EH (cell line): Measurements from ENCODE around the gene AGBL3.
"Not testable (repeated sequence)": the region's sequence is repeated elsewhere in the genome, so short reads cannot be mapped to it uniquely, and the experiment has no call there.

Source experiments
- DNase-seq: peaks from one replicate; pipeline ENCODE4 v3.0.0-alpha.2; 2015; ENCODE audit warnings: low read depth

Gene AGBL3

DNA sequence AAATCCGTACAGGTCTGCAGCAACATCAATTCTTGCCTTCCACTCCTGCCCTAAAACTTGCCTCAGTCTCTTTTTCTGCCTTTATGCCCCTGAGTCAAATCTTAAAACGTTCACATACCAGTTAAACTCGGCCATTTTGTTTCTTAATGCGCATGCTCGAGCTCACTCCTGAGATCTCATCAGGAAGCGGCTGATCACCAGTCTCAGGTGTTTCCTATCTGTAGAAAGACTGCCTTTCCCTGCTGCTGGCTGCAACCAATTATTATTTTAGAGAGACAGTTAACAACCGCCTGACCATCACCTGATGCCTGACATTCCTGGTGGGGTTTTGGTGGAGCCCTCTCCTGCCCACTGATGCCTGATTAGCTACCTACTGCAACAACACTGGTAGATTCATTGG, 91.3 kb downstream of the AGBL3 start:
- DNase-seq: no peak

DNA sequence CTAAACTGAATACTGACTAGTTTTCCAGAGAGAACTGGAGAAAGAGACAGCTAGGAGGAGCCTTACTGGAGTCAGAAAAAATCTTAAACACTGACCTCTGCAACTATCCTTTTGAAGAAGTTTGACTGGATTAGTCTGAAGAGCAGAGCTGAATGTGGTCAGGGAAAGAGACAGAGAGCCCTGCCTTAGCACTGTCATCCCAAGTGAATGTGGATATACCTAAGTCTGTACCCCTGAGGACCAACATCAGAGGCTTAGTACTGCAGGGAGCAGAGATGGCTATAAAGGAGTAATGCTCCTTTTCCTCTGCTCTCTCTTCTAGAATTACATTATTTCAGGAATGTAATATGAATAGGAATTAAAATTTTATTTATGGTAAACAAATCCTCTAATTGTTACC, 91.7 kb downstream of the AGBL3 start:
- DNase-seq: no peak

DNA sequence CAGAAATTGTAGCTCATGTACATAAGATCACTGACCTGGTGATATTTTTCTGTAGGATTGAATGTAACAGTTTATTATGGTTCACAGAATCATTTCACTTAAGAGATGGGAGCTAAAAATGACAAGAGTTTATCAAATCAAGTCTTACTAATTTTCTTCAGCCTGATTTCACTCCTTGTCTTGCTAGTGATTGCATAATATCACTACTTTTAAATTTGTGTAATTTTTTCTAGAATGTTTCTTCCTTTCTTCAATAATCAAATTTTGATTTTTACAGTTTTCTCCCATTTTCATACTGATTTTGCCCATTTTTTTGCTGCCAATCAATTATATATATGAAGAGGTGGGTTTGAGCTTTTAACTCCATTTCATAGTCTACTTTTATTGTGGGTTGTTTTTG, 92.8 kb downstream of the AGBL3 start:
- no peak for DNase-seq

DNA sequence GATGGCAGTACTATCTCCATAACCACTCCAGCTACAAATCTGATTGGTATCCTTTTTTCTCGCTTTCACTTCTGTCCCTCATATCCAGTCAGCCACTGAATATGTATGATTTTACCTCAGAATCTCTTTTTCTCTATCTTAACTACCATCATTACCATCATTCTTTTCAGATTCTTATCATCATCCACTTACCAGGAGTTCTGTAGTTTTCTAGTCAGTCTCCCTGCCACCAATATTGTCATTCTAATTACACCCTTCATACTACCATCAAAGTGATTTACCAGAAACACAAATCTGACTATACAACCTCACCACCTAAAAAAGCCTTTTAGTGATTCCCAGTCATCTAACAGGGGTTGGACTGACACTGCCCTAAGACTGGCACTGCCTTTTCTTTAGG, 96.7 kb downstream of the AGBL3 start:
- DNase-seq: no peak

GRCh38 chr7:135088566-135088965, 102.3 kb downstream of the AGBL3 start:
- no peak for DNase-seq

DNA sequence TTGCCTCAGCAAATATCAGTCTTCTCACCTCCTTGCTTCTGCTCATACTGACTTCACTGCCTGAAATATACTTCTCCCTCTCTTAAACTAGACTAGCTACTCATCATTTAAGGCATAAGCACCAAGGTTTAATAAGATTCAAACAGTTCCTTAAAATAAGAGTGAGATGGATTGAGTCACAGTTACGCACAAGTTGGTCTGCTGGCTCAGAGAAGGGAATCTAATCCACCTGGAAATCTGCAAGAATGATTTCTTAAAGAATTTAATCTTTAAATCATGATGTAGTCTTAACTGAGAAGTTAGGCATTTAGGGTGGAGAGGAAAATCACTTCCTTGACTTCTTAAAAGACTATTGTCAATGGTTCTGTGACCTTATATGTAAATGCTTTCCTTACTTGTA, 105.4 kb downstream of the AGBL3 start:
- DNase-seq: no peak

DNA sequence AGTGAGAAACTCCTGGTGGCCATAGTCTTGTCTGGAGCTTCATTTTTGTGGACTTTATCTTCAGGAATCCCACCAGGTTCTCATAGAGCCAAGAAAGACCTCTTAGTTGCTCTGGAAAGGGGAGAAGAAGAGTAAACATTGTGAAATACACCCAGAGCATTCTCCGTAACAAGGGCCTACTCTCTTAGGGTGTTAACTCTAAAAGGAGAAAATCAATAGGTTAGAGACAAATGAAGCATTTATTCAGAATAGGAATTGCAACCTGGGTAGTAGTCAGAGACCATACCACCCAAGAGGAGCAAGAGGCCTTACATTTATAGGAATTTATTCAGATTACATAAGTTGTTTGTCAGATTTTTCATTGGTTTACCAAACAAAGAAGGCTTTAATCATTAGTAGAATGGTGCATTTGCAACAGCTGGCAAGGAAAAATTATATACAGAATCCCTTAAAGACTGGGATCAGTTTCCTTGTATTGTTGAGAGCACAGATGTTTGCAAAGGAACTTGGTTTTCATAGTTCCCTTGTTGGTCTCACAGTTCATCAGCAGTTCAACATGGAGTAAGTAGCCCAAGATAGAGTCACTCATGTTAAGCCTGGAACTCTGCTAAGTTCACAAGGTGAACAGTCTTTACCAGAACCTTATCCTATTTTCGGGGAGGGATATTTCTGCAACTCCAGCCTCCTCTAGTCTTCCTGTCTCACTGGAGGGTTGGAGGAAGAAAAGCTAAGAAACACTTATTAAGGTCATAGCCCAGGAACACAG, 108.3 kb downstream of the AGBL3 start:
- no peak for DNase-seq

- DNase-seq: no peak
Measured at GRCh38 chr7:135095450-135095849, 109.1 kb downstream of the AGBL3 start.

- DNase-seq: no peak
Measured at GRCh38 chr7:135098391-135098790, 112.1 kb downstream of the AGBL3 start.

- peak; percentile 55 for DNase-seq
Measured at GRCh38 chr7:135100856-135101255, 114.5 kb downstream of the AGBL3 start.

DNA sequence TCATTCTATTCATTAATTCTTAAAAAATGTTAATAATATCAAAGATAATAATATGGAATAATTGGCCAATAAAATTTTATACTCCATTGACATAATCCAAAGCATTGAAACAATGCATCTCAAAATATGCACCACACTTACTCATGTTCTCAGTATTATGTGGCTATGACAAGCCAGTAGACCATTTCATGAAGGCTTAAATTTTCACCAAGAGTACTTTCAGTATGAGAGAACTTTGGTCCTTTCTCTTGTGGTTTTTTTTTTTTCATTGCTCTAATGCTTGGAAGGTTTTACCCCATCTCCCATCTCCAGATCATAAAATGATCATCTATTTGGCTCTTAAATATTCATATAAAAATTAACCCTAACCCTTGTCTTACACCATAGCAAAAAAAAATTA, 116.1 kb downstream of the AGBL3 start:
- no peak for DNase-seq

GRCh38 chr7:135109562-135109961, 123.3 kb downstream of the AGBL3 start:
- no peak for DNase-seq

DNA sequence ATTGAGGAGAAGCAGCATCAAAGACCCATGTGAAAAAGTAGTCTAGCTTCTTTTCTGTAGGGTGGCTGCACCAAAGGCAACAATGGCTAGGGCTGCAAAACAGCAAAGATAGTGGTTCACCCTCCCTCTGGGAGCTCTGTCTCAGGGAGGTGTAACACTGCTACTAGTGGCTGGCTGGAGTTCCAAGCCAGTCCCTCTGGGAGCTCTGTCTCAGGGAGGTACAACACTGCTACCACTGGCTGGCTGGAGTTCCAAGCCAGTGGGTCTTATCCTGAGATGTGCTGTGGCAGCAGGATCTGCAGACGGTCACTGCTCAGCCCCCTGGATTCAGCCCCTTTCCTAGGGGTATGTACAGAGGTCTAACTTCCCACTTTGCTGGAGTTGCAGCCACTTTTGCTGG, 123.7 kb downstream of the AGBL3 start:
- no peak for DNase-seq

- no peak for DNase-seq
Measured at GRCh38 chr7:135111379-135111778, 125.1 kb downstream of the AGBL3 start.

DNA sequence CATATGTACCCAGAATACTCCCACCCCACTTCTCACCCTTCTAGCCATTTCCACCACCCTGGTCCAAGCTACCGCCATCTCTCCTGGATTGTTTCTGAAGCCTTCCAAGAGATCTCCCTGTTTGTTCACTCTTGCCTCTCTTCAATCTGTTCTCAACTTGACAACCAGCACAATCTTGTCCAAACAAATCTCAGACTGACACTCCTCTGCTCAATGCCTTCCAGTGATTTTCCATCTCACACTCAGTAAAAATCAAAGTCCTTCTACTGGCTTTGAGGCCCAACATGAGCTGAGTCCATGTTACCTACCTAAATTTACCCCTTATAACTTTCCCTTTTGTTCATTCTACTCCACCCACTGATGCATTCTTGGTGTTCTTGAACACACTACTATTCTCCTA, 128.3 kb downstream of the AGBL3 start:
- no peak for DNase-seq

- DNase-seq: no peak
Measured at GRCh38 chr7:135117096-135117495, 130.8 kb downstream of the AGBL3 start.

DNA sequence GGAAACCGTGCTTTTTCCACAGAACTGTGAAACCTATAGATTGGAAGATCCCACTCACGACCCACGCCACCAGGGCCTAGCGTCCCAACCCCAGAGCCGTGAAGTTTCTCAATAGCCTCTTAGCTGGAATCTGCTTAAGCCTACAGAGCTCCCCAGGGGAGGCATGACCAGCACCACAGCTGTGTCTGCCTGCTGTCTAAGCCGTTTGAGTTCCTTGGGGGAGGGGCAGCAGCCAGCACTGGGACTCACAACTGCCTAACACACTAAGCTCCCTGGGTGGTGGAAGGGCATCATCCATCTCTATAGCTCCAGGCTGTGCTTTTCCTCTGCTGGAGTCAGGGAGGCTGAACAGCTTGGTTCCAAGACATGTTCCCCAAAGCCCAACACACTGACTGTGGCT, 135.6 kb downstream of the AGBL3 start:
- DNase-seq: peak; percentile 1

DNA sequence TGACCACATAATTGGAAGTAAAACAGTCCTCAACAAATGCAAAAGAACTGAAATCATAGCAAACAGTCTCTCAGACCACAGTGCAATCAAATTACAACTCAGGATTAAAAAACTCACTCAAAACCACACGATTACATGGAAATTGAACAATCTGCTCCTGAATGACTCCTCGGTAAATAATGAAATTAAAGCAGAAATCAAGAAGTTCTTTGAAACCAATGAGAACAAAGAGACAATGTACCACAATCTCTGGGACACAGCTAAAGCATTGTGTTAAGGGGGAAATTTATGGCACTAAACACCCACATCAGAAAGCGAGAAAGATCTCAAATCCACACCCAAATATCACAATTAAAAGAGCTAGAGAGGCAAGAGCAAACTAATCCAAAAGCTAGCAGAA, 138.3 kb downstream of the AGBL3 start:
- not testable (repeated sequence) for DNase-seq

DNA sequence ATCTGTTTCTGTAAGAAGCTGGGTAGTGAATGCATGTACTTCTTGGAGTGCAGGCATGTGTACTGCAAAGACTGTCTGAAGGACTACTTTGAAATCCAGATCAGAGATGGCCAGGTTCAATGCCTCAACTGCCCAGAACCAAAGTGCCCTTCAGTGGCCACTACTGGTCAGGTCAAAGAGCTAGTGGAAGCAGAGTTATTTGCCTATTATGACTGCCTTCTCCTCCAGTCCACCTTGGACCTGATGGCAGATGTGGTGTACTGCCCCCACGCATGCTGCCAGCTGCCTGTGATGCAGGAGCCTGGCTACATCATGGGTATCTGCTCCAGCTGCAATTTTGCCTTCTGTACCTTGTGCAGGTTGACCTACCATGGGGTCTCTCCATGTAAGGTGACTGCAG, 142.6 kb downstream of the AGBL3 start:
- DNase-seq: no peak

- no peak for DNase-seq
Measured at GRCh38 chr7:135129579-135129978, 143.3 kb downstream of the AGBL3 start.

DNA sequence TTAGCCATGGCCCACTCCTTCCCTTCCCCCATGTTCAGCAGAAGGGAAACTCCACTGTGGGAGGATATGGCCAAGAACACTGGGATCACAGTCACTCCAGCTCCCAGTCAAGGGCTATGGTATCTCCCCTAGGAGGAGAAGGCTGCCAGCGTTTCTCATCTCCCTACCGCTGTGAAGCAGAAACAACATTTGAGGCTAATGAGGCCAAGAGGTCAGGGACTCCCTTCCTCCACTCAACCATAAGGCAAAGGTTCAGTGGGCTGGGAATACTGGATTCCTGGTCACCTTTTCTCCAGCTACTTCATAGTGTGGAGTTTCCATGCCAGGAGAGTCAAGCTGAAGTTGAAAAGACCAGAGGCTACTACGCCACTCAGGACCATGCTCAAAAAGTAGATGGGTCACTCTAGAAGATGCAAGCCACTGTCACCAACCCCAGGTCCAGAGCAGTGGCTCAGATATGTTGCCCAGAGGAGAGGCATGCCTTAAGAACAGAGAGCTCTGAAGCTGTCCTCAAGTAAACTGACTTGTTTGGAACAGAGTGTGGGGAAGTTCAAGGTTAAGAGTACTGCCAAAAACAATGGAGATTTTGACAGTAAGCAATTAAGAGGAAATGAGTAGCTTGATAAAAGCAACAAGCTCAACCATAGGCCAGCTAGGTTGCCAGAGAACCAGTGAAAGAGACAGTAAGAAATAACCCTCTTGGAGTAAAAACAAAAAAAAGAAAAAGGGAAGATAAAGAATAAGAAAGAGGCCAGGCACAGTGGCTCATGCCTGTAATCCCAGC, 157.8 kb downstream of the AGBL3 start:
- no peak for DNase-seq

- peak; percentile 48 for DNase-seq
Measured at GRCh38 chr7:135147341-135147898, 161.1 kb downstream of the AGBL3 start.
